HEK293 (cell line): ENCODE data around the gene GTF2I.

ENCODE experiments used
- CTCF ChIA-PET: fragments of 350-600 bp; formaldehyde crosslinking; extraction: SDS; loops from one replicate; lab custom pipeline; 2021; ENCODE audit warnings: antibody characterized with exemption; lab: Yijun Ruan, JAX
- POLR2A ChIA-PET: fragments of 300-600 bp; formaldehyde crosslinking; extraction: SDS; loops from one replicate; lab custom pipeline; 2020; ENCODE audit warnings: antibody characterized with exemption, inconsistent platforms; lab: Yijun Ruan, JAX
- H3K27ac ChIP-seq: fragments of 200-500 bp; sonication (Bioruptor generic); 2 replicates; pipeline ENCODE4 v1.5.1; 2014; ENCODE audit warnings: low read depth, low read length, control low read depth, inconsistent platforms; ENCODE audit errors: extremely low read depth
- H3K36me3 ChIP-seq, 2 experiments: fragments of 200-500 bp in 1 of 2; sonication (Bioruptor generic) in 1 of 2; 1 replicate in 1 of 2; 2 replicates in 1 of 2; pipeline ENCODE4 v1.5.1; 2014 to 2017; ENCODE audit warnings: inconsistent platforms in 2 of 2, low read length in 2 of 2; ENCODE audit not compliant: control insufficient read depth in 2 of 2, insufficient read depth in 1 of 2
- H3K4me1 ChIP-seq: fragments of 200-500 bp; sonication (Bioruptor generic); 2 replicates; pipeline ENCODE4 v1.5.1; 2014; ENCODE audit warnings: mild to moderate bottlenecking, low read length, inconsistent platforms; ENCODE audit not compliant: control insufficient read depth, insufficient read depth
- H3K4me3 ChIP-seq: 2 replicates; pipeline ENCODE4 v1.5.1; 2011; ENCODE audit warnings: low read depth, mild to moderate bottlenecking, control low read depth, low read length, moderate library complexity
- H3K9me3 ChIP-seq: fragments of 200-500 bp; sonication (Bioruptor generic); 2 replicates; pipeline ENCODE4 v1.5.1; 2014; ENCODE audit warnings: low read depth, low read length, inconsistent platforms; ENCODE audit not compliant: control insufficient read depth, insufficient read depth
- FEZF1 ChIP-seq: fragments of 450-650 bp; formaldehyde crosslinking; IDR thresholded peaks from 2 replicates; pipeline ENCODE4 v1.5.1; 2016; ENCODE audit warnings: missing biosample characterization, missing genetic modification characterization
- GLIS1 ChIP-seq: fragments of 450-650 bp; formaldehyde crosslinking; IDR thresholded peaks from 2 replicates; pipeline ENCODE4 v1.5.1; 2016; ENCODE audit warnings: missing biosample characterization, missing genetic modification characterization
- SP7 ChIP-seq: fragments of 450-650 bp; formaldehyde crosslinking; IDR thresholded peaks from 2 replicates; pipeline ENCODE4 v1.5.1; 2016; ENCODE audit warnings: missing biosample characterization, missing genetic modification characterization
- ZBTB21 ChIP-seq: fragments of 450-650 bp; formaldehyde crosslinking; IDR thresholded peaks from 2 replicates; pipeline ENCODE4 v1.5.1; 2017; ENCODE audit warnings: missing biosample characterization, missing genetic modification characterization
- ZBTB6 ChIP-seq: fragments of 450-650 bp; formaldehyde crosslinking; IDR thresholded peaks from 2 replicates; pipeline ENCODE4 v1.5.1; 2017; ENCODE audit warnings: missing biosample characterization, missing genetic modification characterization
- ZFHX2 ChIP-seq: fragments of 450-650 bp; formaldehyde crosslinking; conservative IDR thresholded peaks from 2 replicates; pipeline ENCODE4 v1.5.1; 2016; ENCODE audit warnings: missing biosample characterization, missing genetic modification characterization
- ZNF280D ChIP-seq: fragments of 450-650 bp; formaldehyde crosslinking; IDR thresholded peaks from 2 replicates; pipeline ENCODE4 v1.5.1; 2016; ENCODE audit warnings: missing biosample characterization, missing genetic modification characterization
- ZNF335 ChIP-seq: fragments of 450-650 bp; formaldehyde crosslinking; conservative IDR thresholded peaks from 2 replicates; pipeline ENCODE4 v1.5.1; 2016; ENCODE audit warnings: missing biosample characterization, missing genetic modification characterization
- ZNF394 ChIP-seq: fragments of 450-650 bp; formaldehyde crosslinking; IDR thresholded peaks from 2 replicates; pipeline ENCODE4 v1.5.1; 2016; ENCODE audit warnings: missing biosample characterization, missing genetic modification characterization, mild to moderate bottlenecking, moderate library complexity, borderline replicate concordance
- ZNF514 ChIP-seq: fragments of 450-650 bp; formaldehyde crosslinking; IDR thresholded peaks from 2 replicates; pipeline ENCODE4 v1.5.1; 2016; ENCODE audit warnings: missing biosample characterization, missing genetic modification characterization
- ZNF560 ChIP-seq: fragments of 450-650 bp; formaldehyde crosslinking; IDR thresholded peaks from 2 replicates; pipeline ENCODE4 v1.5.1; 2017; ENCODE audit warnings: missing biosample characterization, missing genetic modification characterization, borderline replicate concordance
- ZNF658 ChIP-seq: fragments of 450-650 bp; formaldehyde crosslinking; IDR thresholded peaks from 2 replicates; pipeline ENCODE4; 2016; ENCODE audit warnings: missing biosample characterization, missing genetic modification characterization
- ZNF701 ChIP-seq: fragments of 450-650 bp; formaldehyde crosslinking; IDR thresholded peaks from 2 replicates; pipeline ENCODE4 v1.5.1; 2016; ENCODE audit warnings: missing biosample characterization, missing genetic modification characterization
- ZNF747 ChIP-seq: fragments of 450-650 bp; formaldehyde crosslinking; IDR thresholded peaks from 2 replicates; pipeline ENCODE4 v1.5.1; 2016; ENCODE audit warnings: missing biosample characterization, missing genetic modification characterization
- TF ChIP-seq, protein P1 (sequence below): fragments of 450-650 bp; formaldehyde crosslinking; IDR thresholded peaks from 2 replicates; pipeline ENCODE4 v1.5.1; 2017; ENCODE audit warnings: missing biosample characterization, missing genetic modification characterization
- TF ChIP-seq, protein P2 (sequence below): fragments of 450-650 bp; formaldehyde crosslinking; IDR thresholded peaks from 2 replicates; pipeline ENCODE4 v1.5.1; 2016; ENCODE audit warnings: missing biosample characterization, missing genetic modification characterization

The GTF2I gene

DNA sequence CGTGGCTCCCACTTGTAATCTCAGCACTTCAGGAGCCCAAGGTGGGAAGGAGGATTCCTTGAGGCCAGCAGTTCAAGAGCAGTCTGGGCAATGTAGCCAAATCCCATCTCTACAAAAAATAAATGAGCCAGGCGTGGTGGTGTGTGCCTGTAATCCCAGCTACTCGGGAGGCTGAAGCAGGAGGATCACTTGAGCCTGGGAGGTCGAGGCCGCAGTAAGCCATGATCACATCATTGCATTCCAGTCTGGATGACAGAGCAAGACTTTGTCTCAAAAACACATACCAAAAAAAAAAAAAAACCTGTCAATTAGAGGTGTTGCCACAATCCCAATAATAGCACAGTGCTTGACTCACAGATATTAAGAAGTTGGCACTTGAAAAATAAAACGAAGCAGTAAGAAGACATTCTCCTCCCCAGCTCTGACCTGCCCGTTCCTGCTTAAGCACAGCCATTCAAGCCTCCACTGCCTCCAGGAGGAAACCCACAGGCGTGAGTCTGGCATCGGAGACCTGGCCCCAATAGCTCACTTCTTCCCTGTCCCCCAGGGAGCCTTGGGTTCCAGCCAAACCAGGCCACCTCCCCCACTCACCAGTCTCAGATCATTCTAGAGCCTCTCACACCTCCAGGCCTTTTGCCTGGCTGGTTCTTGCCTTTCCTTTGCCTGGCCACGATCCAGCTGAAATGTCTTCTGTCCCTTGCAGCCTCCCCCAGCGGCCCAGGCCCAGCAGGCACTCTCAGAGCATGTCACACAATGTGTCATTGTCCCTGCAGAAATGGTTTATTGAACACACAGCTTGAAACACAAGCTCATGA, 45.3 kb upstream of the GTF2I start (continued):
- TF ChIP-seq ZNF280D (no peak), SP7 (tag by site-specific recombination) (0 out of 2 replicates have a peak, but pooled peaks have one; percentile 21), FEZF1 (tag by site-specific recombination) (peak; percentile 91), ZFHX2 (tag by site-specific recombination) (peak; percentile 49), ZNF658 (no peak), GLIS1 (tag by site-specific recombination) (peak; percentile 97), ZBTB21 (tag by site-specific recombination) (no peak), ZNF335 (tag by site-specific recombination) (peak; percentile 47; the same call in 1 of the 2 replicates), ZNF701 (tag by site-specific recombination) (no peak), ZNF514 (no peak), ZNF394 (tag by site-specific recombination) (no peak), ZBTB6 (tag by site-specific recombination) (peak; percentile 91)
- TF ChIP-seq, protein P1, sequence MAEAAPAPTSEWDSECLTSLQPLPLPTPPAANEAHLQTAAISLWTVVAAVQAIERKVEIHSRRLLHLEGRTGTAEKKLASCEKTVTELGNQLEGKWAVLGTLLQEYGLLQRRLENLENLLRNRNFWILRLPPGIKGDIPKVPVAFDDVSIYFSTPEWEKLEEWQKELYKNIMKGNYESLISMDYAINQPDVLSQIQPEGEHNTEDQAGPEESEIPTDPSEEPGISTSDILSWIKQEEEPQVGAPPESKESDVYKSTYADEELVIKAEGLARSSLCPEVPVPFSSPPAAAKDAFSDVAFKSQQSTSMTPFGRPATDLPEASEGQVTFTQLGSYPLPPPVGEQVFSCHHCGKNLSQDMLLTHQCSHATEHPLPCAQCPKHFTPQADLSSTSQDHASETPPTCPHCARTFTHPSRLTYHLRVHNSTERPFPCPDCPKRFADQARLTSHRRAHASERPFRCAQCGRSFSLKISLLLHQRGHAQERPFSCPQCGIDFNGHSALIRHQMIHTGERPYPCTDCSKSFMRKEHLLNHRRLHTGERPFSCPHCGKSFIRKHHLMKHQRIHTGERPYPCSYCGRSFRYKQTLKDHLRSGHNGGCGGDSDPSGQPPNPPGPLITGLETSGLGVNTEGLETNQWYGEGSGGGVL (tag by site-specific recombination): peak; percentile 64
- TF ChIP-seq, protein P2, sequence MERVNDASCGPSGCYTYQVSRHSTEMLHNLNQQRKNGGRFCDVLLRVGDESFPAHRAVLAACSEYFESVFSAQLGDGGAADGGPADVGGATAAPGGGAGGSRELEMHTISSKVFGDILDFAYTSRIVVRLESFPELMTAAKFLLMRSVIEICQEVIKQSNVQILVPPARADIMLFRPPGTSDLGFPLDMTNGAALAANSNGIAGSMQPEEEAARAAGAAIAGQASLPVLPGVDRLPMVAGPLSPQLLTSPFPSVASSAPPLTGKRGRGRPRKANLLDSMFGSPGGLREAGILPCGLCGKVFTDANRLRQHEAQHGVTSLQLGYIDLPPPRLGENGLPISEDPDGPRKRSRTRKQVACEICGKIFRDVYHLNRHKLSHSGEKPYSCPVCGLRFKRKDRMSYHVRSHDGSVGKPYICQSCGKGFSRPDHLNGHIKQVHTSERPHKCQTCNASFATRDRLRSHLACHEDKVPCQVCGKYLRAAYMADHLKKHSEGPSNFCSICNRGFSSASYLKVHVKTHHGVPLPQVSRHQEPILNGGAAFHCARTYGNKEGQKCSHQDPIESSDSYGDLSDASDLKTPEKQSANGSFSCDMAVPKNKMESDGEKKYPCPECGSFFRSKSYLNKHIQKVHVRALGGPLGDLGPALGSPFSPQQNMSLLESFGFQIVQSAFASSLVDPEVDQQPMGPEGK (tag by site-specific recombination): peak; percentile 46
- TF ChIP-seq, all 188 proteins: peak for 16

- no peak overlapping the region for H3K4me3 ChIP-seq
- H3K9me3 ChIP-seq: no peaks in the 10 kb centered on the region
- ChIA-PET POLR2A (interaction anchor here (0.6 kb wide), 2 partner anchors 42 to 58 kb away, joined by 5 to 9 read pairs; partner anchors contain the start of gene GTF2I), CTCF (interaction anchor here (0.7 kb wide), 1 partner anchor 187 kb away, joined by 6 read pairs; no protein-coding TSS in a partner anchor)
- H3K27ac ChIP-seq: no peak overlapping the region
- no peaks in the 10 kb centered on the region for H3K36me3 ChIP-seq
- H3K4me1 ChIP-seq: peaks cover 5% of the 10 kb centered on the region; the same call in 1 of the 2 replicates
- no peak for TF ChIP-seq ZNF747 (tag by site-specific recombination)
- TF ChIP-seq ZNF560: no peak
Observed at GRCh38 chr7:74615933-74616780, 41.4 kb upstream of the GTF2I start.
